Kidney glomerular epithelial cell (primary cell): ENCODE results near the gene EPS15.
"Not testable (repeated sequence)": the region's sequence is repeated elsewhere in the genome, so short reads cannot be mapped to it uniquely, and the experiment has no call there.

Source experiments
- DNase-seq: peaks from one replicate; lab custom pipeline; 2025; lab: John Stamatoyannopoulos, UW

Gene EPS15

GRCh38 chr1:51331206-51332100 is 187.6 kb downstream of the EPS15 start:
- DNase-seq = no peak

DNA sequence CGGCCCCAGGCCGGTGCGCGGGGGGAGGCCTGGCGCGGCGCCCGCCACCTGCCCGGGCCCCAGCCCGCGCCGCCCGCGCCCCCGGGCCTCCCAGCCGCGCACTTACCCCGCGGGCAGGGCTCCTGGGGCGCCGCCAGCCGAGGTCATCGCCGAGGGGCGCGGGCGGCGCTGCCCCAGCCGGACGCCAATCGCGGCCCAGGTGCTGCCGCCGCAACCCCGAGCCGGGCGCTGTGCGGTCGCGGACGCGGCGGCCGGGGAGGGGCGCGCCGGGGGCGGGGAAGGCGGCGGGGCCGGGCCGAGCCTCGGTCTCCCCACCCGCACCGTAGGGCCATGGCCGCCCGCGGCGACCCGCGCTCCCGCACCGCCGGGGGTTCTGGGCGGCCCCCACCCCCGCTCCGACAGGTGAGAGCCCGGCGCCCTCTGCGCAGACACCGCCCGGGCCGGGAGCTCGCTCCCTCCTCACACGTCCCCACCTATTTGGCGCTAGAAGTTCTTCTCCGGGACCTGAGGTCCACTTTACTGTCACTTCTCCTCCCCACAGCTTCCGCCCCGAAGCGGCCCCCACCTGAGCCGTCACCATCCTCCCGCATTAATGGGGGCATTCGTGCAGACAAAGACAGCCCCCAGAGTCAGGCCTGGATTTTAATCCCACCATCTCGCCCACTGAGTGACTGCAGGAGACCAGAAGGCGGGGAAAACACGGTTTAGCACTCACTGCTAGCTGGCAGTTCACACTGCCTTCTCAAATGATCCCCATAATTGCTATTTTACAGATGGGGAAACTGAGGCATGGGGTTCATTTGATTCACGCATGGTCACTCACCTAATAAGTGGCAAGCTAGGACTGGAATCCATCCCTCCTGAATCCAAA is 188.5 kb downstream of the EPS15 start, which contains the start of gene TTC39A:
TSS of gene TTC39A (minus strand) at position 232 of the 871 bp plus-strand sequence. CDS start at position 147, 85 bp downstream.
- DNase-seq = no peak

DNA sequence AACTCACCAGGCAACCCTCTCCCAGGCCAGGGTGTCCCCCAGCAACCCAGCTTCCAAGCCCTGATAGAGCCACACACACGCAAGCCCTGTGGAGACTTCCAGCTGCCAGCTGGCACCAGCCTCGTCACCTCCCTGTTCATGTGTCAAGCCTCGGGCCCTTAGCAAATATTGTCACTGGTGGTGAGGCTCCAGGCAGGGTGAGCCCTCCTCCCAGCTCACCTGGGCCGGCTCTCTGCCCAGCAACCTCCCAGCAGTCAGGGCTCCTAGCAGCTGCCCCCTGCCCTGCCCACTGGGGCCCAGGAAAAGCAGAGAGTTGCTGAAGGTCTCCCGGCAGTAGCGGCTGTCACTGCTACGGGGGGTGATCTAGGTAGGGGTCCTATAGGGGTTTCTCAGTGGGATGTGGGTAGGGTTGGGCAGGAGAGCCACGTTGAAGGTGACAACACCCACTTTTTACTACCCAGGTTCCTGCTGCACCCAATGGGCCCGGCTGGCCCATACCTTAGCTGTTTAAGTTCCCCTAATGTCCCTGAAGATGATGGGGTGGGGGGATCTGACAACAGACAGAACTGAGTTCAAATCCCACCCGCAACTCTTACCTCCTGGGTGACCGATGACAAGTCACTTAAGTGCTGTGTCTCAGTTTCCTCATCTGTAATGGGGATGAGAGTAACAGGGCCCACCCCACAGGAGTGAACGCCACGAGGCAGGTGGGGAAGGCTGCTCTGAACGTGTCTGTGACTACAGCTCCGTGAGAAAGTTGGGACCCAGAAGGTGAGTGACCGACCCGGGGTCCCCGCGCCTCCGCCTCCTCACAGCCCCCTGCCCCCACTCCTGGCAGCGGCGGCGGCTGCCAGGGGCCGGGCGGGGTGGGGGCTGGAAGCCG is 189.4 kb downstream of the EPS15 start:
- no peak for DNase-seq

DNA sequence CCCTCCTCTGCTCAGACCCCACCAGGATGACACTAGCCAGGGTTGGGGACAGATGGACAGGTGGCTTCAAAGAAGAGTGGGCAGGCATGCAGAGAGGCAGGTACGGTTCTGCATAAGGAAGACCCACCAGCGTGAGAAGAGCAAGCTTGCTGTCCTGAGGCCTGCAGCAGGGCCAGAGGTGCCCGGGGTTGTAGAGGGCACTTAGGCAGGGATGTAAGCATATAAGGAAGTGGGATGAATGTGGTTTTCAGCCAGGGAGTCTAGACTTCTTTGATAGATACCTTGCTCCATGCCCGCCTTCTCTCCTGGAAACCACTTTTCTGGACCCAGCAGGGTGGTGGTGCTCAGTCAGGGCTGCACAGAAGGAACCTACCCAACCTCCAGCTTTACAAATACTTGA is 190.1 kb downstream of the EPS15 start:
- no peak for DNase-seq

DNA sequence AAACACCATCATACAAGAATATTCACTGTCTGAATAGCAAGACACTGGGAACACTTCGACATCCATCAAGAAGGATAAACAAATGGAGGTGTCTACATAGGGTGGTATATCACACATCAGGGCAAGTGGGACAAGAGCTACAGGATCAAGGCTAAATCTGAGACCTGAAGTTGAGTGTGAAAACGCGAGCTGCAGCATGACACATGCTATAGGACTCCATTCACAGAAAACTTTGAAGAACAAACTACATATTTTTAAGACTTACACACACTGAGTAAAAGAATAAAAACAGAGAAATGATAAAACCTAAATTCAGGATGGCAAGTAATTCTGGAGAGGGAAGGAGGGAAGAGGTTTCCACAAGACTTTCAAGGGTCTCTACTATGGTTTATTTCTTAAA is 190.8 kb downstream of the EPS15 start:
- DNase-seq = no peak

GRCh38 chr1:51327386-51327785 is 191.7 kb downstream of the EPS15 start:
- peak; percentile 24 for DNase-seq

DNA sequence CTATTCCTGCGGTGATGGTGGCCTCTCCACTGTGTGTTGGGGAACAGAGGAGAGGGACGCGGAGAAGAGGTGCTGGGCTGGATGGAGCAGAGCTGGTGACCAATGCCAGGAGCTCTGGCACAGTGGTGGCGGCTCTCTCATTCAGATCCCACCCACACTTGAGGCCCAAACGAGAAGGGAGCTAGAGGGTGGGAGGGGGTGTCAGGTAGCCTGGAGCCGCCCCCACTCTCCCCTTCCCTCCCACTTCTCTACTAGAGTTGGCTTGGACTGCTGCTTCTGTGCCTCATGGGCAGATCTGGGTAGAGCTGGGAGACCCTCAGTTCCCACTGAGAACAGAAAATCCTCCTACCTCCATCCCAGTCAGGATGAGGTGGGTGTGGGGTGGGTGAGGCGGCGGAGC is 192.2 kb downstream of the EPS15 start:
- no peak for DNase-seq

DNA sequence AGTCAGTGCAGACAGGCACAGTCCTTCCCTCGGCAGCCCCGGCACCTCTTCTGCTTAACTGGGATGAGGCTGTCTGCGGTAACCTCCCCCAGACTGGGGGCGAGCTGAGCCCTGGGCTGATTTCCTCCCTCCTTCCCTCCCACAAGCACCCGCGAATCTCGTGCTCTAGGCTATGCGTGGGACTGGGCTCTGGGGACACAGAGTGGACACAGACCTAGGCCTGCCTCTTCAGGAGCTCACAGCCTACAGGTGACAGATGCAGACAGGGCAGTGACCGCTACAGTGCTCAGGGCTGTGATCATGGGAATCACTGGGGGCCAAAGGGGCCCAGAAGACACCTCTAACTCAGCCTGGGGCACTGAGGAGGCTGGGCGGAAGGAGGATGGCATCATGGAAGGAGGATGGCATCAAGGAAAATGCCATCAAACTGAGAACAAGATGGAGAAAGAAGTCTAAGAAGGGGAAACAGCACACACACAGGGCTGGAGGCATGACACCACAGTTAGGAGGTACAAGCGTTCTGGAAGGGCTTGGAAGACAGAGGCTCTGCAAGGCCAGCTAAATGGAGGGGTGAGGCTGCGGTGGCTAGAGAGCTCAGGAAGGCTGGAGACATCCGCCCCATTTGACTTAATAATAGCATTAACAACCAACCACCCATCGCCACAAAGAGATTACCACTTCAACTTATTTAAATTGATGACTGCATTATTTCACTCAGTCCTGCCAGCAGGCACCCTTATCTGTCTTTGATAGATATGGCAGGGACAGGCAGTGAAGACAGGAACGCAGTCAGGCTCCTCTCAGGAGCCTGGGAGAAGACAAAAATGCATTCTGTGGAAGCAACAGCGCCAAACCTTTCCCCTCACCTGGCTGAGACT is 192.9 kb downstream of the EPS15 start:
- no peak for DNase-seq

GRCh38 chr1:51325391-51325790 is 193.7 kb downstream of the EPS15 start:
- no peak for DNase-seq

GRCh38 chr1:51325011-51325385 is 194.1 kb downstream of the EPS15 start:
- not testable (repeated sequence) for DNase-seq

- peak; percentile 73 for DNase-seq
Observed at GRCh38 chr1:51324251-51325010, 194.6 kb downstream of the EPS15 start.

GRCh38 chr1:51323778-51324177 is 195.3 kb downstream of the EPS15 start:
- no peak for DNase-seq

GRCh38 chr1:51322417-51323101 is 196.5 kb downstream of the EPS15 start:
- DNase-seq = no peak

GRCh38 chr1:51321924-51322280 is 197.2 kb downstream of the EPS15 start:
- DNase-seq = no peak

DNA sequence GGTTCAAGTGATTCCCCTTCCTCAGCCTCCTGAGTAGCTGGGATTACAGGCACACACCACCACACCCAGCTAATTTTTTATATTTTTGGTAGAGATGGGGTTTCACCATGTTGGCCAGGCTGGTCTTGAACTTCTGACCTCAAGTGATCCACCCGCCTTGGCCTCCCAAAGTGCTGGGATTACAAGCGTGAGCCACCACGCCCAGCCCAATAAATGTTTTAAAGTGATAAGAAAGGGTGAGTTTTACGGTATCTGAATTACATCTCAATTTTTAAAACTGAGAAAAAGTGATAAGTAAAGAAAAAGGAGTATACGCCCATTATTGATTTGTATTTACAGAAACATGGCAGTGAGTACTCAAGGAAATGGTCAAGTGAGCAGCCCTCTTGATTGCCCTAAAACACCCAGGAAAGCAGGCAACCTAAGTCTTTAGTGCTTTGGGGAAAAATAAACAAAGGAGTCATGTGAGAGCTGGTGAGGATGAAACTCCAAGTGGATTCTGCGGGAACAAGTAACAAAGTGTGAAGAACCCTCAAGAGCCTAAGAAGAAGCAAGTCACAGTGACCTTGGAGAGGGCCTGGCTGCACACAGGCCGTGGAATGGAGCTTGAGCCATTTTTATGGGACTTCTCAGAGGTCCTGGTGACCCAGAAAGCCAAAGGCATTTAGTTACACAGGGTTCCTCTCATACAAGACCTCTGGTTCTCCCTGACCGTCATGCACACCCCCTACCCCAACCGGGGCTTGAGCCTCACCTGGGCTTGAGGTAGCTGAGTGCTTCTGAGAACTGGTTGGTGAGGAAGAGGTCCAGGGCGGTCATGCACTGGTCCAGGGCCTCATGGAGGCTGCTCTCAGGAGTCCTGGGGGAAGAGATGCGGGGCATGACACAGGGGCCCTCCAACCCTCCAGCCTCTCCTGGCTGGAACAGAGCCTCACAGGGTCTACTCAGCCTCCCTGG is 197.8 kb downstream of the EPS15 start:
- DNase-seq = no peak

GRCh38 chr1:51317798-51318197 is 201.3 kb downstream of the EPS15 start:
- DNase-seq = no peak

DNA sequence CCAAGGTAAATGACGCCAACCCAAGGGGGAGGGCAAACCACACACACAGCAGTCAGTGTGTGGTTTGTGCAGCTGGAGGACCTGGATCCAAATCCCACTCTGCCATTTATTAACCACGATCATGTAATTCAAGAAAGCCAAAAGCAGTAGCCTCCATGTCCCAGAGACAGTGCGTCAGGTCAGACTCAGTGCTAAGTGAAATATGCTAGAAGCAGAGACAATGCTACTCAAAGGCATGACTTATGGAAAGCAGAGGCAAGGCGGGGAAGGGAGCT is 202.3 kb downstream of the EPS15 start:
- peak; percentile 56 for DNase-seq

DNA sequence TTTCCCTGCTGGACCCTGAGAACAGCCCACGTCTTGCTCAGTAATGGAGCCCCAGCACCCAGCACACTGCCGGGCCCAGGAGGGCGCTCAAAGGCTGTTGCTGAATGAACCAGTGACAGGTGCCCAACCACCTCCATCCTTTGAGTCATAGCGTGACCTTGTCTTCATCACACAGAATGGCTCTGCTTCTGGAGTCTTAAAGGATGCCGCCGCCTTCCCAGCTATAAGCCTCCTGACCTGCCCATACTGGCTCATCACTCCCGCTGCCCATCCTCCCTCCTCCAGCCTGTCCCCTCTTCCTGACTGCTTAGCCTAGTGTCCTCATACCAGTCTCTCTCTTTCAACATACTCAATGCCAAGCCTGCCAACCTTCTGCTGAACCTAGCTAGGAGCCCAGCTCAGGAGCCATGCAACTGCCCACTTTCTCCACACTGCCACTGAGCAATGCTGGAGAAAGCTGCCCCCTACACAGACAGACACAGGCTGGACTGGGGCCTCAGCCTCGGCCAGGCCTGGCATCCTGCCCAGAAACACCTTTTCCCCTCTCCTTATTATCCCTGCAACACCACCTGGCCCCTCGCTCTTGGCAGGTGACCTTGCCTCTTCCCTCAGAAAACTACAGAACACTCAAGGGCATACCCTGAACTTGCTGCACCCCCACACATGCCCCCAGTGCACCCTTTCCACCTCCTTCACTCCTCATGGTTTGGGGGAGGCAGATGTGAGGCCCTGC is 202.8 kb downstream of the EPS15 start:
- peak; percentile 56 for DNase-seq
